ENCODE measurements around the gene AZGP1. TPM values are rescaled to one million over a fixed set of nuclear protein-coding genes. Genes with fewer than 3 reads are reported as not detected.
A peak's percentile ranks its signal among the peaks of the same experiment; 100 is the strongest.
"Not testable (repeated sequence)": the region's sequence is repeated elsewhere in the genome, so short reads cannot be mapped to it uniquely, and the experiment has no call there.

Gene AZGP1
- total RNA-seq, 1 donor from 2014 or later: not detected

GRCh38 chr7:99953649-99954048 is 22.2 kb downstream of the AZGP1 start:
- DNase-seq: no peak
- no peaks in the 10 kb centered on the region for H3K9me3 Mint-ChIP-seq

GRCh38 chr7:99952649-99953048 is 23.2 kb downstream of the AZGP1 start:
- H3K27ac Mint-ChIP-seq, H3K4me3 Mint-ChIP-seq: not testable (repeated sequence)

More at GRCh38 chr7:99953649-99954048, 22.2 kb downstream of the AZGP1 start:
- no peak overlapping the region for H3K27ac Mint-ChIP-seq
- H3K36me3 Mint-ChIP-seq (ENCODE audit: low read depth): no peaks in the 10 kb centered on the region
- H3K27me3 Mint-ChIP-seq: peaks cover 8% of the 10 kb centered on the region
- no peak overlapping the region for H3K4me3 Mint-ChIP-seq
- intact Hi-C loops (cut with micrococcal nuclease): no loop called here
- H3K4me1 Mint-ChIP-seq: no peaks in the 10 kb centered on the region

GRCh38 chr7:99950819-99951218 is 25.0 kb downstream of the AZGP1 start:
- H3K4me1 Mint-ChIP-seq; H3K9me3 Mint-ChIP-seq; H3K4me3 Mint-ChIP-seq; DNase-seq; intact Hi-C loops (cut with micrococcal nuclease); H3K36me3 Mint-ChIP-seq (ENCODE audit: low read depth); H3K27ac Mint-ChIP-seq: not testable (repeated sequence)
- H3K27me3 Mint-ChIP-seq: peaks cover 13% of the 10 kb centered on the region

More at GRCh38 chr7:99952649-99953048, 23.2 kb downstream of the AZGP1 start:
- H3K36me3 Mint-ChIP-seq (ENCODE audit: low read depth); DNase-seq; intact Hi-C loops (cut with micrococcal nuclease); H3K4me1 Mint-ChIP-seq; H3K9me3 Mint-ChIP-seq: not testable (repeated sequence)
- peaks cover 12% of the 10 kb centered on the region for H3K27me3 Mint-ChIP-seq

GRCh38 chr7:99949645-99950228 is 26.1 kb downstream of the AZGP1 start:
- no peaks in the 10 kb centered on the region for H3K9me3 Mint-ChIP-seq
- no peaks in the 10 kb centered on the region for H3K36me3 Mint-ChIP-seq (ENCODE audit: low read depth)
- H3K4me3 Mint-ChIP-seq: no peak overlapping the region
- intact Hi-C loops (cut with micrococcal nuclease): loop anchor here (1.0 kb wide), 1 partner anchor 20 kb away; the partner anchor contains the start of gene GJC3
- no peak overlapping the region for H3K27ac Mint-ChIP-seq
- no peaks in the 10 kb centered on the region for H3K4me1 Mint-ChIP-seq
- DNase-seq: no peak
- peaks cover 9% of the 10 kb centered on the region for H3K27me3 Mint-ChIP-seq

- Mint-ChIP-seq H3K36me3 (ENCODE audit: low read depth) (no peaks in the 10 kb centered on the region), H3K9me3 (no peaks in the 10 kb centered on the region), H3K27me3 (peaks cover 14% of the 10 kb centered on the region), H3K4me1 (peaks cover 4% of the 10 kb centered on the region), H3K4me3 (no peak overlapping the region), H3K27ac (no peak overlapping the region)
- intact Hi-C loops (cut with micrococcal nuclease): no loop called here
- no peak for DNase-seq
Measured at GRCh38 chr7:99947608-99948007, 28.2 kb downstream of the AZGP1 start.

GRCh38 chr7:99944497-99945070 is 31.2 kb downstream of the AZGP1 start:
- no peak overlapping the region for H3K4me3 Mint-ChIP-seq
- no peak for DNase-seq
- intact Hi-C loops (cut with micrococcal nuclease): no loop called here
- H3K27ac Mint-ChIP-seq: no peak overlapping the region
- H3K4me1 Mint-ChIP-seq: peaks cover 4% of the 10 kb centered on the region
- no peaks in the 10 kb centered on the region for H3K36me3 Mint-ChIP-seq (ENCODE audit: low read depth)
- H3K9me3 Mint-ChIP-seq: no peaks in the 10 kb centered on the region
- H3K27me3 Mint-ChIP-seq: peaks cover 15% of the 10 kb centered on the region

- peaks cover 19% of the 10 kb centered on the region for H3K27me3 Mint-ChIP-seq
- H3K27ac Mint-ChIP-seq: no peak overlapping the region
- peaks cover 4% of the 10 kb centered on the region for H3K4me1 Mint-ChIP-seq
- peaks cover 5% of the 10 kb centered on the region for H3K9me3 Mint-ChIP-seq
- intact Hi-C loops (cut with micrococcal nuclease): no loop called here
- no peak overlapping the region for H3K4me3 Mint-ChIP-seq
- H3K36me3 Mint-ChIP-seq (ENCODE audit: low read depth): no peaks in the 10 kb centered on the region
- no peak for DNase-seq
Measured at GRCh38 chr7:99943641-99944496, 32.0 kb downstream of the AZGP1 start.

GRCh38 chr7:99938296-99938695 is 37.5 kb downstream of the AZGP1 start:
- peaks cover 13% of the 10 kb centered on the region for H3K9me3 Mint-ChIP-seq
- intact Hi-C loops (cut with micrococcal nuclease): no loop called here
- peaks cover 7% of the 10 kb centered on the region for H3K4me1 Mint-ChIP-seq
- no peaks in the 10 kb centered on the region for H3K36me3 Mint-ChIP-seq (ENCODE audit: low read depth)
- no peak for DNase-seq
- no peak overlapping the region for H3K27ac Mint-ChIP-seq
- peaks cover 19% of the 10 kb centered on the region for H3K27me3 Mint-ChIP-seq
- H3K4me3 Mint-ChIP-seq: no peak overlapping the region

GRCh38 chr7:99935009-99935408 is 40.8 kb downstream of the AZGP1 start:
- Mint-ChIP-seq H3K9me3 (peaks cover 13% of the 10 kb centered on the region), H3K27me3 (peaks cover 15% of the 10 kb centered on the region)
- H3K4me1 Mint-ChIP-seq; H3K4me3 Mint-ChIP-seq; intact Hi-C loops (cut with micrococcal nuclease); H3K36me3 Mint-ChIP-seq (ENCODE audit: low read depth); H3K27ac Mint-ChIP-seq; DNase-seq: not testable (repeated sequence)

- intact Hi-C loops (cut with micrococcal nuclease): no loop called here
- no peak overlapping the region for H3K4me3 Mint-ChIP-seq
- H3K27me3 Mint-ChIP-seq: peaks cover 30% of the 10 kb centered on the region
- H3K36me3 Mint-ChIP-seq (ENCODE audit: low read depth): no peaks in the 10 kb centered on the region
- no peak overlapping the region for H3K27ac Mint-ChIP-seq
- H3K9me3 Mint-ChIP-seq: no peaks in the 10 kb centered on the region
- no peak for DNase-seq
- H3K4me1 Mint-ChIP-seq: peaks cover 22% of the 10 kb centered on the region
Measured at GRCh38 chr7:99930376-99930775, 45.5 kb downstream of the AZGP1 start.

- H3K4me1 Mint-ChIP-seq: peaks cover 18% of the 10 kb centered on the region
- peak overlapping the region; percentile 16 for H3K27ac Mint-ChIP-seq
- intact Hi-C loops (cut with micrococcal nuclease): loop anchor here (1.0 kb wide), 1 partner anchor 20 kb away; no protein-coding TSS in a partner anchor
- H3K4me3 Mint-ChIP-seq: peak overlapping the region; percentile 76
- DNase-seq: no peak
- H3K36me3 Mint-ChIP-seq (ENCODE audit: low read depth): no peaks in the 10 kb centered on the region
- peaks cover 32% of the 10 kb centered on the region for H3K27me3 Mint-ChIP-seq
- H3K9me3 Mint-ChIP-seq: no peaks in the 10 kb centered on the region
Measured at GRCh38 chr7:99929730-99930053, 46.1 kb downstream of the AZGP1 start.

- intact Hi-C loops (cut with micrococcal nuclease): loop anchor here (1.0 kb wide), 1 partner anchor 20 kb away; no protein-coding TSS in a partner anchor
- peaks cover 34% of the 10 kb centered on the region for H3K27me3 Mint-ChIP-seq
- H3K4me3 Mint-ChIP-seq: peak within 1 kb of the TSS; percentile 76
- H3K27ac Mint-ChIP-seq: peak within 1 kb of the TSS; percentile 16
- H3K4me1 Mint-ChIP-seq: peaks cover 18% of the 10 kb centered on the region
- peak; percentile 85 for DNase-seq
- H3K36me3 Mint-ChIP-seq (ENCODE audit: low read depth): no peaks in the 10 kb centered on the region
- no peaks in the 10 kb centered on the region for H3K9me3 Mint-ChIP-seq
Measured at GRCh38 chr7:99928994-99929729, 46.7 kb downstream of the AZGP1 start, which contains the start of gene GJC3. GJC3 (minus strand) TSS chr7:99929620; CDS start chr7:99929620, 0 bp downstream.

- H3K27me3 Mint-ChIP-seq: peaks cover 31% of the 10 kb centered on the region
- intact Hi-C loops (cut with micrococcal nuclease): no loop called here
- peaks cover 18% of the 10 kb centered on the region for H3K4me1 Mint-ChIP-seq
- H3K36me3 Mint-ChIP-seq (ENCODE audit: low read depth): no peaks in the 10 kb centered on the region
- no peak for DNase-seq
- H3K27ac Mint-ChIP-seq: no peak overlapping the region
- peak overlapping the region; percentile 76 for H3K4me3 Mint-ChIP-seq
- no peaks in the 10 kb centered on the region for H3K9me3 Mint-ChIP-seq
Measured at GRCh38 chr7:99928188-99928587, 47.6 kb downstream of the AZGP1 start.

Data from activated CD4-positive, alpha-beta T cell treated with anti-CD3 and anti-CD28 coated beads, Interleukin-2, amount 10 ng/mL, durations not matched to agents 24 days and 14 days (primary cell).